HPDE6-E6E7 (cell line): Measurements from ENCODE around the gene PTPRM.
A peak's percentile ranks its signal among the peaks of the same experiment; 100 is the strongest.
"Not testable (repeated sequence)": the region's sequence is repeated elsewhere in the genome, so short reads cannot be mapped to it uniquely, and the experiment has no call there.

Source experiments
- DNase-seq: peaks from one replicate; pipeline ENCODE4 v3.0.0; 2011; ENCODE audit warnings: missing footprints; ENCODE audit errors: extremely low spot score

Gene PTPRM

GRCh38 chr18:8427339-8427738, 860.2 kb downstream of the PTPRM start:
- no peak for DNase-seq

GRCh38 chr18:8428951-8429350, 861.8 kb downstream of the PTPRM start:
- DNase-seq: no peak

GRCh38 chr18:8431036-8431435, 863.9 kb downstream of the PTPRM start:
- no peak for DNase-seq

GRCh38 chr18:8433323-8433722, 866.2 kb downstream of the PTPRM start:
- no peak for DNase-seq

- no peak for DNase-seq
These were observed 866.7 kb downstream of the PTPRM start for GRCh38 chr18:8433771-8434170.

- DNase-seq: no peak
These were observed 868.3 kb downstream of the PTPRM start for GRCh38 chr18:8435376-8435775.

GRCh38 chr18:8439055-8439454, 871.9 kb downstream of the PTPRM start:
- no peak for DNase-seq

GRCh38 chr18:8443505-8443904, 876.4 kb downstream of the PTPRM start:
- DNase-seq: no peak

- DNase-seq: not testable (repeated sequence)
These were observed 879.8 kb downstream of the PTPRM start for GRCh38 chr18:8446936-8447335.

- DNase-seq: no peak
These were observed 881.0 kb downstream of the PTPRM start for GRCh38 chr18:8448130-8448529.

GRCh38 chr18:8450013-8450412, 882.9 kb downstream of the PTPRM start:
- peak; percentile 13 for DNase-seq

- no peak for DNase-seq
These were observed 884.0 kb downstream of the PTPRM start for GRCh38 chr18:8450898-8451665.

GRCh38 chr18:8453528-8453927, 886.4 kb downstream of the PTPRM start:
- no peak for DNase-seq

- no peak for DNase-seq
These were observed 887.0 kb downstream of the PTPRM start for GRCh38 chr18:8454136-8454535.

GRCh38 chr18:8455661-8456614, 888.8 kb downstream of the PTPRM start:
- DNase-seq: no peak
